ENCODE data around the gene CHDH. TPM values are rescaled to one million over a fixed set of nuclear protein-coding genes. Genes with fewer than 3 reads are reported as not detected.
A peak's percentile ranks its signal among the peaks of the same experiment; 100 is the strongest.

Gene CHDH
- total RNA-seq, 1 donor from 2014 or later = 0.60 TPM

- Mint-ChIP-seq H3K4me3 (ENCODE audit: unreplicated experiment) (no peak overlapping the region), H3K4me1 (ENCODE audit: low read depth) (no peaks in the 10 kb centered on the region)
- TF ChIP-seq CTCF (IDR thresholded peaks at IDR 0.05) = no peak
Measured at GRCh38 chr3:53817211-53817610, 29.0 kb downstream of the CHDH start.

GRCh38 chr3:53816425-53816824, 29.8 kb downstream of the CHDH start:
- no peak overlapping the region for H3K4me3 Mint-ChIP-seq (ENCODE audit: unreplicated experiment)
- H3K4me1 Mint-ChIP-seq (ENCODE audit: low read depth) = no peaks in the 10 kb centered on the region
- H3K9me3 Mint-ChIP-seq (ENCODE audit: low read depth) = no peaks in the 10 kb centered on the region
- DNase-seq (ENCODE audit: low spot score) = no peak
- H3K36me3 Mint-ChIP-seq (ENCODE audit: low read depth) = no peaks in the 10 kb centered on the region
- no peak overlapping the region for H3K27ac Mint-ChIP-seq (ENCODE audit: unreplicated experiment)
- TF ChIP-seq CTCF (IDR thresholded peaks at IDR 0.05) = no peak
- no peaks in the 10 kb centered on the region for H3K27me3 Mint-ChIP-seq (ENCODE audit: low read depth)

More at GRCh38 chr3:53817211-53817610, 29.0 kb downstream of the CHDH start:
- H3K36me3 Mint-ChIP-seq (ENCODE audit: low read depth) = no peaks in the 10 kb centered on the region
- H3K27me3 Mint-ChIP-seq (ENCODE audit: low read depth) = no peaks in the 10 kb centered on the region
- no peaks in the 10 kb centered on the region for H3K9me3 Mint-ChIP-seq (ENCODE audit: low read depth)
- DNase-seq (ENCODE audit: low spot score) = peak; percentile 50
- H3K27ac Mint-ChIP-seq (ENCODE audit: unreplicated experiment) = no peak overlapping the region

GRCh38 chr3:53815651-53816050, 30.6 kb downstream of the CHDH start:
- no peak for TF ChIP-seq CTCF (IDR thresholded peaks at IDR 0.05)
- DNase-seq (ENCODE audit: low spot score) = peak; percentile 63
- no peaks in the 10 kb centered on the region for H3K9me3 Mint-ChIP-seq (ENCODE audit: low read depth)
- no peak overlapping the region for H3K4me3 Mint-ChIP-seq (ENCODE audit: unreplicated experiment)
- no peaks in the 10 kb centered on the region for H3K4me1 Mint-ChIP-seq (ENCODE audit: low read depth)
- no peaks in the 10 kb centered on the region for H3K27me3 Mint-ChIP-seq (ENCODE audit: low read depth)
- H3K36me3 Mint-ChIP-seq (ENCODE audit: low read depth) = no peaks in the 10 kb centered on the region
- no peak overlapping the region for H3K27ac Mint-ChIP-seq (ENCODE audit: unreplicated experiment)

- Mint-ChIP-seq H3K27ac (ENCODE audit: unreplicated experiment) (no peak overlapping the region), H3K27me3 (ENCODE audit: low read depth) (no peaks in the 10 kb centered on the region), H3K4me3 (ENCODE audit: unreplicated experiment) (no peak overlapping the region), H3K9me3 (ENCODE audit: low read depth) (no peaks in the 10 kb centered on the region), H3K4me1 (ENCODE audit: low read depth) (no peaks in the 10 kb centered on the region), H3K36me3 (ENCODE audit: low read depth) (no peaks in the 10 kb centered on the region)
- no peak for TF ChIP-seq CTCF (IDR thresholded peaks at IDR 0.05)
- no peak for DNase-seq (ENCODE audit: low spot score)
Measured at GRCh38 chr3:53815067-53815466, 31.2 kb downstream of the CHDH start.

- Mint-ChIP-seq H3K27me3 (ENCODE audit: low read depth) (no peaks in the 10 kb centered on the region), H3K4me3 (ENCODE audit: unreplicated experiment) (no peak overlapping the region), H3K9me3 (ENCODE audit: low read depth) (no peaks in the 10 kb centered on the region), H3K4me1 (ENCODE audit: low read depth) (no peaks in the 10 kb centered on the region), H3K36me3 (ENCODE audit: low read depth) (no peaks in the 10 kb centered on the region), H3K27ac (ENCODE audit: unreplicated experiment) (no peak overlapping the region)
- DNase-seq (ENCODE audit: low spot score) = no peak
- no peak for TF ChIP-seq CTCF (IDR thresholded peaks at IDR 0.05)
Measured at GRCh38 chr3:53813876-53814275, 32.3 kb downstream of the CHDH start.
